Measurements from ENCODE around the gene ARHGAP21.

GRCh38 chr10:24670964-24671670 lies 52.6 kb downstream of the ARHGAP21 start:
- TF ChIP-seq EZH2 (IDR thresholded peaks at IDR 0.05; ENCODE audit: insufficient read depth, poor library complexity, severe bottlenecking) (no peak), EZH2phosphoT487 (IDR thresholded peaks at IDR 0.05; ENCODE audit: insufficient read depth, low read depth) (no peak)

All from GM23248 (cell line).